Small intestine (tissue), 7 donors: Measurements from ENCODE around the gene ADRB1. TPM values are rescaled to one million over a fixed set of nuclear protein-coding genes. Genes with fewer than 3 reads are reported as not detected.
A peak's percentile ranks its signal among the peaks of the same experiment; 100 is the strongest.

Experiments used
- DNase-seq, 2 donors: peaks; one replicate each; pipeline versions ENCODE4 v3.0.0 to v3.0.0-alpha.2; 2013
- FAIRE-seq: peaks from 2 replicates; lab custom pipeline; 2012; peaks lifted over from hg19 to GRCh38; lab: Jason Lieb, UNC
- H3K27ac ChIP-seq, 3 donors: one replicate each; pipeline ENCODE4 v1.5.1; 2013; ENCODE audit warnings: low read length in 2 of 3, mild to moderate bottlenecking in 2 of 3, control low read depth in 1 of 3, inconsistent platforms in 1 of 3, low read depth in 1 of 3, moderate library complexity in 1 of 3
- H3K27me3 ChIP-seq, 3 donors: one replicate each; pipeline ENCODE4 v1.6.1; 2013; ENCODE audit warnings: low read length in 3 of 3, inconsistent platforms in 1 of 3; ENCODE audit not compliant: control insufficient read depth in 3 of 3, insufficient read depth in 3 of 3
- H3K36me3 ChIP-seq, 3 donors: one replicate each; pipeline ENCODE4 v1.6.1; 2013; ENCODE audit warnings: low read length in 3 of 3, inconsistent platforms in 1 of 3, low read depth in 1 of 3, mild to moderate bottlenecking in 1 of 3, moderate library complexity in 1 of 3; ENCODE audit not compliant: control insufficient read depth in 3 of 3, insufficient read depth in 2 of 3
- H3K4me1 ChIP-seq, 3 donors: one replicate each; pipeline ENCODE4 v1.6.1; 2013; ENCODE audit warnings: low read length in 2 of 3, inconsistent platforms in 1 of 3, low read depth in 1 of 3, mild to moderate bottlenecking in 1 of 3, moderate library complexity in 1 of 3; ENCODE audit not compliant: control insufficient read depth in 3 of 3, insufficient read depth in 2 of 3
- H3K4me3 ChIP-seq, 3 donors: one replicate each; pipeline ENCODE4 v1.5.1; 2013; ENCODE audit warnings: low read length in 3 of 3, control low read depth in 1 of 3, inconsistent platforms in 1 of 3, low read depth in 1 of 3, mild to moderate bottlenecking in 1 of 3, moderate library complexity in 1 of 3
- H3K9me3 ChIP-seq, 2 donors: one replicate each; pipeline ENCODE4 v1.6.1; 2013; ENCODE audit warnings: low read depth in 1 of 2, low read length in 1 of 2; ENCODE audit not compliant: control insufficient read depth in 2 of 2, insufficient read depth in 1 of 2
- WGBS, 3 donors: extraction: QIAGEN DNeasy Blood & Tissue Kit; methylation state at CpG; one replicate each; pipeline ENCODE4 v1.1.7; 2013; 5-methylcytosine and 5-hydroxymethylcytosine counted together
- polyA plus RNA-seq, 4 donors: library from polyadenylated mRNA; stranded (reverse) in 3 of 4; unstranded in 1 of 4; fragments of 200-250 nt in 3 of 4; fragments of 120-200 nt in 1 of 4; gene quantifications; one replicate each; pipeline versions ENCODE4 v1.2.1 to v1.2.3, GENCODE V29; 2013
- donor health status: healthy with polysubstance abuse.
- donor health status: control.
- donor health status: control.
- donor health status: Bipolar disorder and iron deficiency.
- donor health status: healthy.

Gene ADRB1
- polyA plus RNA-seq, 4 donors, result 0.54 to 1.0 (median 0.84) TPM; not detected in 1

DNA sequence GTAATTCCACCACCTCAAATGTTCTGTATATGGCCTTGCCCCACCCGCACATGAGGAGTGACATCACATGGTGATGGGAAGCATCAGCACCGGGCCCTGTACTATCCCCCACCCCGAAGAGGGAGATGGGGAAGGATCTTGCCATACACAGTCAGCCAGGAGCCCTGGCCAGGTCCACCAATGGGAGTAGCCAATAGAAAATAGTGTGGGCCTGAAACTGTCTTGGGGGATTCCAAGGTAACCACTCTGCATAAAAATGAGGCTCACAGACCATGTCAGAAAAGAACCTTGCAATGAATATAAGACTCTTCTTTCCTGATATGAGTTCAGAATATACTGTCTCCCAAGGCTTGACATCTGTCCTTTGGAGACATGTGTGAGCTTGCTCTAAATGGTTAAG is 51.1 kb downstream of the ADRB1 start:
- no peak for FAIRE-seq
- WGBS, 3 donors, result 87 to 91% (median 88%) methylated on average over 3 of the region's 3 CpGs
- H3K27me3 ChIP-seq, result no peaks in the 10 kb centered on the region
- no peaks in the 10 kb centered on the region for H3K36me3 ChIP-seq
- H3K9me3 ChIP-seq, result peaks cover 0 to 7% of the 10 kb centered on the region in 2 donors
- no peaks in the 10 kb centered on the region for H3K4me1 ChIP-seq
- H3K27ac ChIP-seq, result no peak overlapping the region
- no peak overlapping the region for H3K4me3 ChIP-seq
- no peak for DNase-seq

GRCh38 chr10:114095559-114096337 is 52.1 kb downstream of the ADRB1 start:
- DNase-seq, result peak in 1 of 2 donors; percentile 41
- Histone ChIP-seq H3K4me3 (no peak overlapping the region), H3K9me3 (peaks cover 0 to 7% of the 10 kb centered on the region in 2 donors), H3K36me3 (no peaks in the 10 kb centered on the region), H3K4me1 (peaks cover 0 to 2% (median 0%) of the 10 kb centered on the region in 3 donors), H3K27me3 (peaks cover 0 to 5% (median 0%) of the 10 kb centered on the region in 3 donors), H3K27ac (peak overlapping the region in 1 of 3 donors; percentile 55)
- 73 to 79% (median 73%) methylated on average over 13 of the region's 13 CpGs for WGBS, 3 donors
- FAIRE-seq, result no peak

Other genes starting within 250 kb of the ADRB1 start
- gene DCLRE1A, start 189.8 kb upstream of the ADRB1 start, polyA plus RNA-seq, result 1 to 10 TPM; 3.8 to 9.5 (median 4.6) TPM
- 10 to 100 TPM in 1 of 4 donors, 1 to 10 TPM in 3; 4.1 to 18.3 (median 6.7) TPM for gene NHLRC2, start 189.2 kb upstream of the ADRB1 start, polyA plus RNA-seq
- gene CCDC186, start 130.3 kb downstream of the ADRB1 start, polyA plus RNA-seq, result 10 to 100 TPM in 3 of 4 donors, 1 to 10 TPM in 1; 7.2 to 29.6 (median 12.0) TPM
- gene TDRD1, start 135.5 kb downstream of the ADRB1 start, polyA plus RNA-seq, result under 1 TPM in 2 of 4 donors, not detected in 2; 0.10 to 0.28 TPM
- gene VWA2, start 195.4 kb downstream of the ADRB1 start, polyA plus RNA-seq, result 10 to 100 TPM in 1 of 4 donors, 1 to 10 TPM in 1, not detected in 2; 3.0 to 13.8 TPM